Myocyte (in vitro differentiated cells): ENCODE data around the gene RELB. TPM values are rescaled to one million over a fixed set of nuclear protein-coding genes. Genes with fewer than 3 reads are reported as not detected.
"Not testable (repeated sequence)": the region's sequence is repeated elsewhere in the genome, so short reads cannot be mapped to it uniquely, and the experiment has no call there.

Source experiments
- DNase-seq: peaks from one replicate; pipeline ENCODE4 v3.0.0-alpha.2; 2012; ENCODE audit warnings: low read depth
- polyA plus RNA-seq: library from polyadenylated mRNA; unstranded; fragments of >200 nt; gene quantifications from one replicate; pipeline ENCODE4 v1.2.1, GENCODE V29; 2012; ENCODE audit warnings: missing spikeins
- total RNA-seq: library from RNA; depleted of rRNA; stranded (reverse); fragments of >200 nt; gene quantifications from 2 replicates; pipeline ENCODE4 v1.2.3, GENCODE V29; 2014

Gene RELB, protein sequence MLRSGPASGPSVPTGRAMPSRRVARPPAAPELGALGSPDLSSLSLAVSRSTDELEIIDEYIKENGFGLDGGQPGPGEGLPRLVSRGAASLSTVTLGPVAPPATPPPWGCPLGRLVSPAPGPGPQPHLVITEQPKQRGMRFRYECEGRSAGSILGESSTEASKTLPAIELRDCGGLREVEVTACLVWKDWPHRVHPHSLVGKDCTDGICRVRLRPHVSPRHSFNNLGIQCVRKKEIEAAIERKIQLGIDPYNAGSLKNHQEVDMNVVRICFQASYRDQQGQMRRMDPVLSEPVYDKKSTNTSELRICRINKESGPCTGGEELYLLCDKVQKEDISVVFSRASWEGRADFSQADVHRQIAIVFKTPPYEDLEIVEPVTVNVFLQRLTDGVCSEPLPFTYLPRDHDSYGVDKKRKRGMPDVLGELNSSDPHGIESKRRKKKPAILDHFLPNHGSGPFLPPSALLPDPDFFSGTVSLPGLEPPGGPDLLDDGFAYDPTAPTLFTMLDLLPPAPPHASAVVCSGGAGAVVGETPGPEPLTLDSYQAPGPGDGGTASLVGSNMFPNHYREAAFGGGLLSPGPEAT
- total RNA-seq: 14.2 and 18.4 TPM in 2 replicates
- polyA plus RNA-seq: 10.2 TPM

GRCh38 chr19:45001087-45001739 lies at the start of gene RELB:
TSS of gene RELB (plus strand) at chr19:45001464. CDS start at chr19:45001580, 116 bp downstream.
- DNase-seq: peak; percentile 92

GRCh38 chr19:44954278-44954648 lies 47.0 kb upstream of the RELB start:
- DNase-seq: no peak

- DNase-seq: peak; percentile 97
These were observed 46.4 kb upstream of the RELB start, which contains the start of gene CLPTM1 for GRCh38 chr19:44954649-44955504. TSS of gene CLPTM1 (plus strand) at chr19:44955380. CDS start at chr19:44955396, 16 bp downstream.

DNA sequence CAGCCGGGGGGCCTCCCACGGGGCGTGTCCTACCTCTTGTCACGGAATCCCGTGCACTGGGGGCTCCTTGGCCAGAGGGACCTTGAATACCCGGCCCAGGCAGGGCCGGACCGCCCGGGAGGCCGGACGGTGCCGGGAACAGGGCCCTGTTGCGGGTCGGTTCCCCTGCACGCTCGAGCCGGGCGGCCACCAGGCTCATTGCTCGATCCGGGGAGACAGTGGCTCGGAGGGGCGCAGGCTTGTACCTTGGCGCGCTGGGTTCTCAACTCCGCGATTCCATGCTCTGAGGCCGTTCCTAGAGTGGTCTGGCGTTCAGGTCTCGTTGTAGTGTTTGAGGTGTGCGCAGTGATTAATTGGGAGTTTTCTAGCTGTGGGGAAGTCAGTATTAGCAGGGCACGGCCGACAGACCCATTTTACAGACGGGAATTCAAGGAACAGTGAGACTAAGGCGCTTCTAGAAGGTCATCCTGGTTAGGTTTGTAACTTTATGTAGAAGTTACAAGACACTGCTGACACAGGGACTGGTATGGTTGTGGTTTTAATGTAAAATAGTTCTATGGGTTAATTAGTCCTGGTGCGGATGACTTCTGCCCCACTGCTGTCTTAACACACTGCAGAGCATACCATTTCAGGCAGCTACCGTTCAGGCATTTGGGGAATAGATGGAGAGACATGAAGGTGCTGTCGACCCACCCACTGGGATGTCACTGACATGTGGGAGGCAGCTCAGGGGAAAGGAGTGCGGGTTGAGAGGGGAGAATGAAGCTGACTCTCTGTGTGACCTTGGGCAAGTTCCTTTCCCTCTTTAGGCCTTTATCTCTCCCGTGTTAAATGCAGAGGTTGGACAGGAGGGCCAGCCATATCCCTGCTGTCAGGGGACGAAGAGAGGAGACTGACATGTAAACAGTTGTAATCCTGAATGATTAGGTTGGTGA lies 45.5 kb upstream of the RELB start:
- DNase-seq: no peak

DNA sequence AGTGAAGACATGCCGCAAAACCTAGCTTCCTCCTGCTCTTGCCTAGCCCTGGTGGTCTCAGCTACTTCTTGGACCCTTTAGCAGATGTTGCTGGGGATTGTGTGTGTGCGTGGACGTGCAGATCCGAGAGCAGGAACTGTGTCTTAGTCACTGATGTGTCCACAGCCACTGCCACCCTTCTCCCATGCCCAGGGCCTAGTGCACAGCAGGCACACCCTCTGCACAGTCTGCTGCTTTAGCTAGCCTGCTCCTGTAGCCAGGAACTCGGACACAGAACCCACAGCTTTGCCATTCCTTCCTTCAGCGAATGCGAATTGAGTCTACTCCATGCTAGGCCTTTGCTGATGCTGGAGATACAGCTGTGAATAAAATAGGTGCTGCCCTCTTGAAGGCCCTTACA lies 43.7 kb upstream of the RELB start:
- DNase-seq: no peak

- no peak for DNase-seq
These were observed 43.2 kb upstream of the RELB start for GRCh38 chr19:44958090-44958489.

GRCh38 chr19:44959691-44960090 lies 41.6 kb upstream of the RELB start:
- DNase-seq: no peak

GRCh38 chr19:44960906-44961728 lies 40.1 kb upstream of the RELB start:
- peak; percentile 93 for DNase-seq

DNA sequence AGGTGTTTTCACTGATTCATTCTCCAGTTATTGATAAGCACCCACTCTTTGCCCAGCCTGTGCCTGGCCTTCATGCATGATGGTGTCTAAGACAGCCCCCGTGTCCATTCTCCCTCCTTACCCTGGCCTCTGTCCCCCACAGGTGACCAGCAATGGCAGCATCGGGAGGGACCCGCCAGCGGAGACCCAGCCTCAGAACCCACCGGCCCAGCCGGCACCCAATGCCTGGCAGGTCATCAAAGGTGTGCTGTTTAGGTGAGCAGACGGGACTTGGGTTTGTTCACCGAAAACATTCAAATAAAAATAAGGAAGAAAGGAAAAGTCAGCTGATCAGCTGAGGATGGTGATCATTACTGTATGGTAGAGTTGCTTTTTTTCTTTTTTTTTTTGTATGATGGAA lies 39.4 kb upstream of the RELB start:
- no peak for DNase-seq

DNA sequence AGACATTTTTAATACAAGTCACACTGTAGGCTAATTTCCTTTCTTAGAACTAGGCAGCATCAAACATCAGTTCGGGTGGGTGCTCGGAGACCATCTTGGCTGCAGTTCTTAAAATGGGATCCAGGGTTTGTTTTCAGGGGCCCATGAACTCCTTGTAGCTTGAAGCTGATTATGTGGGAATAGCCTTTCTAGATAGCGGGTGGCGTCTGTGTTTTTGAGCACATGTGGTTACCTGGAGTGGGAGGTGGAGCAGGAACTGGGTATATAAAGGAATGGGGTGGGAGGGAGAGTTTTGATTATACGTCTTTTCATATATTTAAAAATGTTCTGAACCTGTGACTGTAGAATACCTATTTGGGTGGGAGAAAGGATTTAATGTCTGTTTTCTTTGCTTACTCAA lies 33.1 kb upstream of the RELB start:
- DNase-seq: no peak

GRCh38 chr19:44968670-44969069 lies 32.6 kb upstream of the RELB start:
- no peak for DNase-seq

DNA sequence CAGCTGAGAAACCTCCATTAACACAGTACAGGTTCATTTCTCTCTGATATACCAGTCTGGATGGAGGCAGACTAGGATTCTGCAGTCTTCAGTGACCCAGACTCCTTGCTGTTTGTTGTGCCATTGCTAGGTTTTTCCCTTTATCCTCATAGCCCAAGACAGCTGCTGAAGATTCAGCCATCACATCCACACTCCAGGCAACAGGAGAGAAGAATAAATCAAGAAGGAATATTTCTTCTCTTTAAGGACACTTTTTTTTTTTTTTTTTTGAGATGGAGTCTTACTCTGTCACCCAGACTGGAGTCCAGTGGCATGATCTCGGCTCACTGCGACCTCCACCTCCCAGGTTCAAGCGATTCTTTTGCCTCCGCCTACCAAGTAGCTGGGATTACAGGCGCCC lies 31.8 kb upstream of the RELB start:
- no peak for DNase-seq

DNA sequence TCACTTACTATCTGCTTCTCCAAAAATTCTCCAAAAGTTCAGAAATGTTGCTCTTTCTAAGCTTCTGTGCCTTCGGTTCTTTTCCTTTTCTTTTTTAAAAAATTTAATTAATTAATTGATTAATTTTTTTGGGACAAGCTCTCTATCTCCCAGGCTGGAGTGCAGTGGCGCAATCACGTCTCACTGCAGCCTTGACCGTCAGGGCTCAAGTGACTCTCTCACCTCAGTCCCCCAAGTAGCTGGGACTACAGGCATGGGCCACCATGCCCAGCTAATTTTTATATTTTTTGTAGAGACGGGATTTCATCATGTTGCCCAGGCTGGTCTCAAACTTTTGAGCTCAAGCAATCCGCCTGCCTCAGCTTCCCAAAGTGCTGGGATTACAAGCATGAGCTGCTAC lies 29.8 kb upstream of the RELB start:
- DNase-seq: not testable (repeated sequence)

GRCh38 chr19:44972802-44973201 lies 28.5 kb upstream of the RELB start:
- DNase-seq: no peak

- no peak for DNase-seq
These were observed 27.1 kb upstream of the RELB start for GRCh38 chr19:44973982-44974735.

GRCh38 chr19:44974857-44975256 lies 26.4 kb upstream of the RELB start:
- DNase-seq: no peak

DNA sequence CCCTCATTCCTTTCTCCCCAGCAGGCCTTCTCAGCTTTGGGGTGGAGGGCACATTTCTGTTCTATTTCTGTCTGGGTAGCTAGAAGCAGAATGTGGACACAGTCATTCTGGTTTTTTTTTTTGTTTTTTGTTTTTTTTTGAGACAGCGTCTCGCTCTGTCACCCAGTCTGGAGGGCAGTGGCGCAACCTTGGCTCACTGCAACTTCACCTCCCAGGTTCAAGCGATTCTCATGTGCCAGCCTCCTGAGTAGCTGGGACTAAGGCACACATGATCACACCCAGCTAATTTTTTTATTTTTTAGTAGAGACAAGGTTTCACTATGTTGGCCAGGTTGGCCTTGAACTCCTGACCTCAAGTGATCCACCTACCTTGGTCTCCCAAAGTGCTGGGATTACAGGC lies 25.8 kb upstream of the RELB start:
- no peak for DNase-seq

GRCh38 chr19:44984005-44984404 lies 17.3 kb upstream of the RELB start:
- no peak for DNase-seq

GRCh38 chr19:44985445-44985844 lies 15.8 kb upstream of the RELB start:
- peak; percentile 64 for DNase-seq
